ENCODE results near the gene NKAIN4. TPM values are rescaled to one million over a fixed set of nuclear protein-coding genes. Genes with fewer than 3 reads are reported as not detected.

The NKAIN4 gene
- total RNA-seq, 4 donors from 2014 or later = not detected

- Histone ChIP-seq H3K4me3 (peak overlapping the region; percentile 92 to 100 (median 98)), H3K27ac (peak overlapping the region; percentile 71 to 89 (median 84)), H3K9me3 (no peaks in the 10 kb centered on the region), H3K36me3 (peaks cover 0 to 23% (median 0%) of the 10 kb centered on the region in 3 donors), H3K4me1 (peaks cover 0 to 38% (median 15%) of the 10 kb centered on the region in 4 donors), H3K27me3 (no peaks in the 10 kb centered on the region)
- DNase-seq = no peak
- TF ChIP-seq POLR2A (IDR thresholded peaks at IDR 0.05) (no peak), CTCF (IDR thresholded peaks at IDR 0.05) (no peak)
Measured at GRCh38 chr20:63216849-63217471, 37.3 kb downstream of the NKAIN4 start.

GRCh38 chr20:63216041-63216848 is 38.0 kb downstream of the NKAIN4 start, which contains the start of gene YTHDF1:
TSS of gene YTHDF1 (minus strand) at chr20:63216131. CDS start at chr20:63215892, 239 bp downstream.
- peak; percentile 97 to 99 (median 97) for DNase-seq
- peak within 1 kb of the TSS; percentile 81 to 89 (median 86) for H3K27ac ChIP-seq
- peaks cover 0 to 38% (median 15%) of the 10 kb centered on the region in 4 donors for H3K4me1 ChIP-seq
- peak; percentile 50 to 62 for TF ChIP-seq POLR2A (IDR thresholded peaks at IDR 0.05)
- TF ChIP-seq CTCF (IDR thresholded peaks at IDR 0.05) = no peak
- peaks cover 0 to 28% (median 0%) of the 10 kb centered on the region in 3 donors for H3K36me3 ChIP-seq
- no peaks in the 10 kb centered on the region for H3K9me3 ChIP-seq
- H3K4me3 ChIP-seq = peak within 1 kb of the TSS; percentile 92 to 100 (median 98)
- H3K27me3 ChIP-seq = no peaks in the 10 kb centered on the region

GRCh38 chr20:63215101-63216040 is 38.9 kb downstream of the NKAIN4 start:
- H3K27me3 ChIP-seq = no peaks in the 10 kb centered on the region
- no peaks in the 10 kb centered on the region for H3K9me3 ChIP-seq
- peaks cover 0 to 37% (median 0%) of the 10 kb centered on the region in 3 donors for H3K36me3 ChIP-seq
- TF ChIP-seq CTCF (IDR thresholded peaks at IDR 0.05) (peak in 1 of 6 experiments; percentile 17), POLR2A (IDR thresholded peaks at IDR 0.05) (no peak)
- peak overlapping the region; percentile 81 to 89 (median 86) for H3K27ac ChIP-seq
- H3K4me1 ChIP-seq = peaks cover 0 to 38% (median 15%) of the 10 kb centered on the region in 4 donors
- H3K4me3 ChIP-seq = peak overlapping the region; percentile 92 to 100 (median 98)
- peak in 1 of 3 donors; percentile 56 for DNase-seq

GRCh38 chr20:63214514-63214913 is 39.7 kb downstream of the NKAIN4 start:
- Histone ChIP-seq H3K9me3 (no peaks in the 10 kb centered on the region), H3K27ac (no peak overlapping the region), H3K4me1 (peaks cover 0 to 38% (median 15%) of the 10 kb centered on the region in 4 donors), H3K27me3 (no peaks in the 10 kb centered on the region), H3K4me3 (peak overlapping the region in 2 of 4 donors; percentile 92 to 100), H3K36me3 (peaks cover 0 to 42% (median 0%) of the 10 kb centered on the region in 3 donors)
- TF ChIP-seq POLR2A (IDR thresholded peaks at IDR 0.05) (no peak), CTCF (IDR thresholded peaks at IDR 0.05) (no peak)
- DNase-seq = no peak

GRCh38 chr20:63212792-63213191 is 41.5 kb downstream of the NKAIN4 start:
- no peak for DNase-seq
- TF ChIP-seq POLR2A (IDR thresholded peaks at IDR 0.05) = no peak
- no peak for TF ChIP-seq CTCF (IDR thresholded peaks at IDR 0.05)
- no peak overlapping the region for H3K4me3 ChIP-seq

More at GRCh38 chr20:63212792-63213191, 41.5 kb downstream of the NKAIN4 start:
- no peak overlapping the region for H3K27ac ChIP-seq
- peaks cover 0 to 56% (median 0%) of the 10 kb centered on the region in 3 donors for H3K36me3 ChIP-seq
- H3K4me1 ChIP-seq = peaks cover 0 to 38% (median 15%) of the 10 kb centered on the region in 4 donors
- H3K9me3 ChIP-seq = no peaks in the 10 kb centered on the region
- H3K27me3 ChIP-seq = no peaks in the 10 kb centered on the region
